Fibroblast of skin of right biceps (primary cell): ENCODE measurements around the gene DCAF17.
"Not testable (repeated sequence)": the region's sequence is repeated elsewhere in the genome, so short reads cannot be mapped to it uniquely, and the experiment has no call there.

ENCODE experiments used
- DNase-seq: peaks from one replicate; pipeline ENCODE4 v3.0.0-alpha.2; 2013

The DCAF17 gene

GRCh38 chr2:171460537-171460936 lies 26.5 kb downstream of the DCAF17 start:
- DNase-seq, result no peak

- peak; percentile 5 for DNase-seq
Observed at GRCh38 chr2:171469176-171469575, 35.1 kb downstream of the DCAF17 start.

GRCh38 chr2:171470129-171470528 lies 36.1 kb downstream of the DCAF17 start:
- no peak for DNase-seq

DNA sequence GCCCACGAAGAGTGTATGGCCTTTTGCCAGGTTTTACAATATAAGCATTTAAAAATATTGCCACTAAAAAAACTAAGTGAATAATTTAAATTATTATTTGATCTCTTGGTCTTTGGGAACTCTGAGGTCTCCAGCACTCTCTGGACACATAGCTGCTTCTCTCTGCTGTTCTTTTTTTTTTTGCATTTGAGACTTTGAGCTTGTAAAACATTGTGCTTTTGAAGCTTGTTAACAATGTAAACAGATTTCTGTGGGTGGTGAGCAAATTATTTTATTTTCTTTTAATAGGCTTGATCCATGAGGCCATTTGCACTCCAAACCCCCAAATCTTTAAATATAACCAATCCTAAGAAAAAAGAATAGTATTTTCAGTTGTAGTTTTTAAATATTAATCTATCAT lies 42.0 kb downstream of the DCAF17 start:
- no peak for DNase-seq

GRCh38 chr2:171478345-171478744 lies 44.3 kb downstream of the DCAF17 start:
- DNase-seq, result peak; percentile 12

DNA sequence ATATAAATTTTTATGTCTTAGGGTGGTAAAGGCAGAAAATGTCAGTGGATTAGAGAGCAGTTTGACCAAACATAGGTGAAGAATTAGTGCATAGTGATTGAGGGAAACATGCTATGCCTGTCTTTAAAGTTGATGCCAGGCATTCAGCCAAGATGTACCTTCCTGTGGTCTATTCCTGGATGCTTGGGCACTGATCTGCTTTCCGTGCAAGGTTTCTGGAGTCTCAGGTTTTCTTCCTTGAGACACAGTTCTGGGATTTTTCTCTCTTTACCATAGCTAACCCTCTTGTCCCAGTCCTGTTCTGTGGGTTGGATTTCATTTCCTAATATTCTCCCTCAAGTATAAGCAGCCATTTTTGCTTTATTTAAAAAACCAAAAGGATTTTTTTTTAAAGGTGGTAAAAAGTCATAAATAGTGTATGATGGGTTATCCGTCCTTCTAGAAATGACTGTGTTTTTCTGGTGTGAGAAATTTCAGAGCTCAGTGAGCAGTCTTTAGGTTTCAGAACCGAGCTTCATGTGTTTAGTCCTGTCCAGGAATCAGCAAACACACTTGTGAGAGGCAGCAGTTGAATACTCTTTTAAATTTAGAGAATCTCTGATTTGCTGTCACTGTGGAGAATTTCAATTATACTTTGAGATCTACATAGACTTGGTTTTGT lies 45.3 kb downstream of the DCAF17 start:
- no peak for DNase-seq

DNA sequence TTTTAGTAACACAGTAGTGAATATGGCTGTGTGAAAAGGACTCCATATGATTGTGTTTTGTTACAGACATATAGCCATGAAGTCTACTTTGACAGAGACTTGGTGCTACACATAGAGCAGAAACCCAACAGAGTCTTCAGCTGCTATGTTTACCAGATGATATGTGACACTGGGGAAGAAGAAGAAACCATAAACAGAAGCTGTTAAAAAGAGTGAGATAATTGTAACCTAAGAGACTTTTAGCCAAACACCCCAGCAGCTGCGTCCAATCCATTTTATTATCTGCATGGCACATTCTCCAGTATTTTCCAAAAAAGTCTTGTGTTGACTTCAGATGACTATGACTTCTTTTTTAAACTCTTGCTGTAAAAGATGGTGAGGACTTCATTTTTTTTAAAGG lies 46.9 kb downstream of the DCAF17 start:
- no peak for DNase-seq

DNA sequence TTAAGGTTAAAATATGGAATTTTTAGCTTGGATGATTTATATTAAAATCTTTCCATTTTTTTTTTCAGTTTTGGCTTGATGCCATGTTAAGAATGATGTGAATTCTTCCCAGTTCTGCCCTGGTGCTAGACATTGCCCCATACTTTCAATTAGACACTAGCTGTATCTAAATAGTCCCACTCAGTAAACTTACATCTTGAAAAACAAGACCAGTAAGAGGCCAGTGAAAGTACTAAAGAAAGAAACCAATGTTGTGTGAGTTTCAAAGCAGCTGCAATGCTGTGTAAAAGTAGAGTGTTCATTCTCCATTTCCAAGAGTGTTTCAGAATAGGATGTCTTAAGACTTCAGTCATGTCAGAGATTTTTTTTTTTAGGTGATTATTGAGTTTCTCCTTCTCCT lies 48.3 kb downstream of the DCAF17 start:
- DNase-seq, result peak; percentile 4

- DNase-seq, result peak; percentile 65
Observed at GRCh38 chr2:171482877-171483276, 48.9 kb downstream of the DCAF17 start.

DNA sequence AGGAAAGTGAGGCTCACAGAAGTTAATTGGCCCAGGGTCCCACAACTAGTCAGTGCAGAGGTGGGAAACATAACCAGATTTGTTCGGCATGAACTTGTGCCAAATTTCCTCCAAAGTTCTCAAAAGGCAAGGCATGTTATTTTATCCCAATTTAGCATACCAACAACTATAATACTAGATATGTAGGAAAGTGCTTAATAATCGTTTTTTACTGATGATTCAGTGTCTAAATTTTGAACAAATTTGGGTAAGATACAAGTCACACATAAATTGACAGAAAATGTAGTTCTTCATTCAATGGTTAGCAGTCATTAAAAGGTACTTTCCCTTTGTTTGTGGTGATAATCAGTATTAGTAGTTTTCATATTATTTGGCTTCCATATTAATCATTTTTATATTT lies 49.8 kb downstream of the DCAF17 start:
- DNase-seq, result no peak

GRCh38 chr2:171485116-171485515 lies 51.1 kb downstream of the DCAF17 start:
- no peak for DNase-seq

DNA sequence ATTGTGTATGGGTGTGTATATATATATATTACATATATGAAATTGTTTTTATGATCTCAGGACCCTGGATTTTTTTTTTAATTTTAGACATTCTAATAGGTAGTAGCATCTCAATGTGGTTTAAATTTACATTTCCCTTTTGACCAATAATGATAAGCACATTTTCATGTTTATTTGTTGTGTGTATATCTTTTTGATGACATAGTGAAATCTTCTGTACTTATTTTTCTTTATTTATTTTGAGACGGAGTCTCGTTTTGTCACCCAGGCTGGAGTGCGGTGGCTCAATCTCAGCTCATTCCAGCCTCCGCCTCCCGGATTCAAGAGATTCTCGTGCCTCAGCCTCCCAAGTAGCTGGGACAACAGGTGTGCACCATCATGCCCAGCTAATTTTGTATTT lies 53.2 kb downstream of the DCAF17 start:
- DNase-seq, result no peak

- no peak for DNase-seq
Observed at GRCh38 chr2:171487803-171488259, 53.8 kb downstream of the DCAF17 start.

DNA sequence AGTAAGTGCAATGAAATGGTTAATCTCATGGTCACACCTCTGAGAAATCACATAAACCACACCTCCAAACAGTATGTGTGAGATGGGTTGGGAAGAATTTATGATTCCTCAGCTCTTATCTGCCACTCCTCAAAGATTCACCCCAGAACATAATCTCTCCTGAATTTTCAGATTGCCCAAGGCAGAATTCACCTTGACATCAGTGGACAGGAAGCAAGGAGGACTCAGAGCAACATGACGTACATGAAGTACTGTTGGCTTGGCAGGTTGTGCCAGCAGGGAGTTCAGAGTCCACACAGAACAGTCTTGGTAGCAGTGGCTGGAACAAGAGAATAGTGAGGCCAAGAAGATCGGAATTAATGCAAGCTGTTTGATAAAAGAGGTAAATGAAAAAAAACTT lies 56.6 kb downstream of the DCAF17 start:
- no peak for DNase-seq

DNA sequence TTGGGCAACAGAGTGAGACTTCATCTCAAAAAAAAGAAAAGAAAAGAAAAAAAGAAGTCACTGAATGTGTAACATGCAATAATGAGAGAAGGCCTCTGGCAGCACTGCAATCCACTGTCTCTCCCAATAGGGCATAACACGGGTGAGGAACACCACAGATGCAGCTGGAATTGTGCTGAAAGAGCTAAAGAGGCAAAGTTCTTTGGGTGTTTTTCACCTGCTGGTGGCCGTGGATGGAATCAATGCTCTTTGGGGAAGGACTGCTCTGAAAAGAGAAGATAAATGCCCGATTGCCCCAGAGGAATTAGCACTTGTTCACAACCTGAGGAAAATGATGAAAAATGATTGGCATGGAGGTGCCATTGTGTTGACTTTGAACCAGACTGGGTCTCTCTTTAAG lies 57.3 kb downstream of the DCAF17 start:
- no peak for DNase-seq

DNA sequence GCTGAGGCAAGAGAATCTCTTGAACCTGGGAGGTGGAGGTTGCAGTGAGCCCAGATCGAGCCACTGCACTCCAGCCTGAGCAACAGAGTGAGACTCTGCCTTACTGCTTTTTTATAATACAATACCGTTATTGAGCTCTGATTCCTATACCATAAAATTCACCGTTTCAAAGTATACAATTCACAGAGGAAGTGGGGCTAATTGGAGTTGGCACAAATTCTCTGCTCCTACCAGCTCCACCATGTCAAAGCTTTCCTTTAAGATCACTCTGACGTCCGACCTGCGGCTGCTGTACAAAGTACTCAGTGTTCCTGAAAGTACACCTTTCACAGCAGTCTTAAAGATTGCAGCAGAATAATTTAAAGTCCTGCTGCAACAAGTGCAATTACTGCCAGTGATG lies 58.6 kb downstream of the DCAF17 start:
- no peak for DNase-seq

DNA sequence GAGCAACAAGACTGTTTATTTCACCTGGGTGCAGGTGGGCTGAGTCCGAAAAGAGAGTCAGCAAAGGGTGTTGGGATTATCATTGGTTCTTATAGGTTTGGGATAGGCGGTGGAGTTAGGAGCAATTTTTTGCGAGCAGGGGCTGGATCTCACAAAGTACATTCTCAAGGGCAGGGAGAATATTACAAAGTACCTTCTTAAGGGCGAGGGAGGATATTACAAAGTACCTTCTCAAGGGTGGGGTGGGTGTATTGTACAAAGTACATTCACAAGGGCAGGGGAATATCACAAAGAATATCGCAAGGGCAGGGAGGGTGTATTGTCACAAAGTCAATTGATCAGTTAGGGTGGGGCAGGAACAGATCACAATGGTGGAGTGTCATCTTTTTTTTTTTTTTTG lies 63.6 kb downstream of the DCAF17 start:
- not testable (repeated sequence) for DNase-seq

- DNase-seq, result no peak
Observed at GRCh38 chr2:171505374-171505773, 71.3 kb downstream of the DCAF17 start.

DNA sequence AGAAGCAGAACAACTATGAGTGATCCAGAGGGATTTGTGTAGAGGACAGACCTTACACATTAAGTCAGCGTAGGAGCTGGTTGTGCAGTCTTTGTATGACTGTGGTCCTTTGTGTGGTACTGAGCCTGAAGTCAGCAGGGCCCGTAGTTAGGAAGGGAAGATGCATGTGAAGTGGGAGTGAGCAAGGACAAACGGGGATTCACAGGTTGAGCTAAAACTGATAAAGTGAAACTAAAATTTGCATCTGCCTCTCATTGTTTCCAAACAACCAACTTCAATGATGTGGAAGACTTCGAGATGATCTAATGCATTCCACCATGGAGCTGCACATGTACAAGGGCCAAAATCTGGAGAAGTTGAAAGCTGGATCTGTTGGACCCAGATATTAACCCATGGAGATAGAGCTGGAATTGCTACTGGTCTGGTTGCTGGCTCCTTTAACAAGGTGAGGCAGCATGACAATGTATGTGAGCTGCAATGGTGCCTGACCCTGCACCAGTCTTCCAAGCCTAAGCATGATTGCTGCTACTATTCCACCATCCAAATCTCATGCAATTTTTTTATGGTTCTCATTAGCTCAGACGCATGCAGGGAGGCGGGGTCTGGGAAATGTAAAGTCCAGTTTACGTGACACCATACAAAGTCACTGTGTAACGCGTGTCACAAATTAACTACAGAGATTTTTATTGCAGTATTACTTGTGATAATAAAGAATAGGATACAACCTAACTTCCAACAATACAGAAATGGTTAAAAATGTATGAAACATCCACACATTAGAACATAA lies 76.1 kb downstream of the DCAF17 start:
- DNase-seq, result no peak

DNA sequence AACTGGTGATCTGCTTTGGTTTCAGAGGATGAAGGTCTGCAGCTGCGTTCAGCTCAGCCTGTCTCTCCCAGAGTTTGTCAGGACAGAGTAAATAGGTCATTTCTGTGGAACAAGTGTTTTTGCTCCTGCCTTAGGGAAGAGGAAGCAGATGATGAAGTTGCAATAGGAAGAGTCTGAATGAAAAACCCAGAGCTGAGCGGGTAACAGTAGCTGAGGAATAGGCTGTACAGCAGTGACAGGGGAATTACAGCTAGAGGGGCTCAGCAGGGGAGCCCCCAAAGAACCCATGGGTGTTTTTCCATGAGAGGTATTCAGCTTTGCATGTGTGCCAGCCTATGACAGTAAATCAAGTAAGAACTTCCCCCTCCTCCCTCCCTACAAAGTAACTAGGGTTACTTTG lies 78.0 kb downstream of the DCAF17 start:
- no peak for DNase-seq

- DNase-seq, result no peak
Observed at GRCh38 chr2:171512683-171513195, 78.7 kb downstream of the DCAF17 start.

- no peak for DNase-seq
Observed at GRCh38 chr2:171513719-171514160, 79.7 kb downstream of the DCAF17 start.

GRCh38 chr2:171514908-171515582 lies 81.0 kb downstream of the DCAF17 start:
- no peak for DNase-seq
